Measurements from ENCODE around the gene TARBP1.

GRCh38 chr1:234393190-234393589 is 85.8 kb downstream of the TARBP1 start:
- TF ChIP-seq POLR2A (IDR thresholded peaks at IDR 0.05): no peak
- TF ChIP-seq, protein P1, sequence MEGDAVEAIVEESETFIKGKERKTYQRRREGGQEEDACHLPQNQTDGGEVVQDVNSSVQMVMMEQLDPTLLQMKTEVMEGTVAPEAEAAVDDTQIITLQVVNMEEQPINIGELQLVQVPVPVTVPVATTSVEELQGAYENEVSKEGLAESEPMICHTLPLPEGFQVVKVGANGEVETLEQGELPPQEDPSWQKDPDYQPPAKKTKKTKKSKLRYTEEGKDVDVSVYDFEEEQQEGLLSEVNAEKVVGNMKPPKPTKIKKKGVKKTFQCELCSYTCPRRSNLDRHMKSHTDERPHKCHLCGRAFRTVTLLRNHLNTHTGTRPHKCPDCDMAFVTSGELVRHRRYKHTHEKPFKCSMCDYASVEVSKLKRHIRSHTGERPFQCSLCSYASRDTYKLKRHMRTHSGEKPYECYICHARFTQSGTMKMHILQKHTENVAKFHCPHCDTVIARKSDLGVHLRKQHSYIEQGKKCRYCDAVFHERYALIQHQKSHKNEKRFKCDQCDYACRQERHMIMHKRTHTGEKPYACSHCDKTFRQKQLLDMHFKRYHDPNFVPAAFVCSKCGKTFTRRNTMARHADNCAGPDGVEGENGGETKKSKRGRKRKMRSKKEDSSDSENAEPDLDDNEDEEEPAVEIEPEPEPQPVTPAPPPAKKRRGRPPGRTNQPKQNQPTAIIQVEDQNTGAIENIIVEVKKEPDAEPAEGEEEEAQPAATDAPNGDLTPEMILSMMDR (IDR thresholded peaks at IDR 0.05): no peak
